Osteocyte (in vitro differentiated cells): ENCODE results near the gene CPT1A. TPM values are rescaled to one million over a fixed set of nuclear protein-coding genes. Genes with fewer than 3 reads are reported as not detected.

Source experiments
- DNase-seq: peaks from one replicate; pipeline ENCODE4 v3.0.0; 2021; ENCODE audit warnings: mixed read lengths; ENCODE audit not compliant: unreplicated experiment; ENCODE audit errors: extremely low spot score
- H3K27ac Mint-ChIP-seq: one replicate; pipeline ENCODE4 v1.8.0; 2021; ENCODE audit warnings: mild to moderate bottlenecking, mixed read lengths; ENCODE audit not compliant: unreplicated experiment
- H3K27me3 Mint-ChIP-seq: one replicate; pipeline ENCODE4 v1.8.0; 2021; ENCODE audit warnings: mixed read lengths; ENCODE audit not compliant: unreplicated experiment
- H3K36me3 Mint-ChIP-seq: one replicate; pipeline ENCODE4 v1.8.0; 2021; ENCODE audit warnings: mixed read lengths; ENCODE audit not compliant: unreplicated experiment
- H3K4me1 Mint-ChIP-seq: one replicate; pipeline ENCODE4 v1.8.0; 2021; ENCODE audit warnings: mixed read lengths; ENCODE audit not compliant: unreplicated experiment
- H3K4me3 Mint-ChIP-seq: one replicate; pipeline ENCODE4 v1.8.0; 2021; ENCODE audit warnings: mild to moderate bottlenecking, moderate library complexity, mixed read lengths; ENCODE audit not compliant: unreplicated experiment
- H3K9me3 Mint-ChIP-seq: one replicate; pipeline ENCODE4 v1.8.0; 2021; ENCODE audit warnings: mixed read lengths; ENCODE audit not compliant: unreplicated experiment
- total RNA-seq: library from RNA; stranded (reverse); gene quantifications from 2 replicates; pipeline ENCODE4 v1.2.1, GENCODE V29; 2021
- TF ChIP-seq, protein P1 (sequence below): fragments of 200-600 bp; sonication (generic); IDR thresholded peaks from 2 replicates; pipeline ENCODE4 v1.5.0; 2021; ENCODE audit warnings: antibody characterized with exemption, mild to moderate bottlenecking, moderate library complexity

The CPT1A gene
- total RNA-seq, 1 donor from 2014 or later = 109 TPM

- H3K9me3 Mint-ChIP-seq = no peaks in the 10 kb centered on the region
- H3K27ac Mint-ChIP-seq = no peak overlapping the region
- peaks cover 15% of the 10 kb centered on the region for H3K4me1 Mint-ChIP-seq
- TF ChIP-seq, protein P1, sequence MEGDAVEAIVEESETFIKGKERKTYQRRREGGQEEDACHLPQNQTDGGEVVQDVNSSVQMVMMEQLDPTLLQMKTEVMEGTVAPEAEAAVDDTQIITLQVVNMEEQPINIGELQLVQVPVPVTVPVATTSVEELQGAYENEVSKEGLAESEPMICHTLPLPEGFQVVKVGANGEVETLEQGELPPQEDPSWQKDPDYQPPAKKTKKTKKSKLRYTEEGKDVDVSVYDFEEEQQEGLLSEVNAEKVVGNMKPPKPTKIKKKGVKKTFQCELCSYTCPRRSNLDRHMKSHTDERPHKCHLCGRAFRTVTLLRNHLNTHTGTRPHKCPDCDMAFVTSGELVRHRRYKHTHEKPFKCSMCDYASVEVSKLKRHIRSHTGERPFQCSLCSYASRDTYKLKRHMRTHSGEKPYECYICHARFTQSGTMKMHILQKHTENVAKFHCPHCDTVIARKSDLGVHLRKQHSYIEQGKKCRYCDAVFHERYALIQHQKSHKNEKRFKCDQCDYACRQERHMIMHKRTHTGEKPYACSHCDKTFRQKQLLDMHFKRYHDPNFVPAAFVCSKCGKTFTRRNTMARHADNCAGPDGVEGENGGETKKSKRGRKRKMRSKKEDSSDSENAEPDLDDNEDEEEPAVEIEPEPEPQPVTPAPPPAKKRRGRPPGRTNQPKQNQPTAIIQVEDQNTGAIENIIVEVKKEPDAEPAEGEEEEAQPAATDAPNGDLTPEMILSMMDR = no peak
- H3K27me3 Mint-ChIP-seq = no peaks in the 10 kb centered on the region
- peaks cover 56% of the 10 kb centered on the region for H3K36me3 Mint-ChIP-seq
- no peak for DNase-seq
- H3K4me3 Mint-ChIP-seq = no peak overlapping the region
These were observed 74.0 kb downstream of the CPT1A start for GRCh38 chr11:68767672-68768071.

GRCh38 chr11:68766786-68767185, 74.9 kb downstream of the CPT1A start:
- Mint-ChIP-seq H3K27me3 (no peaks in the 10 kb centered on the region), H3K9me3 (no peaks in the 10 kb centered on the region), H3K36me3 (peaks cover 59% of the 10 kb centered on the region), H3K27ac (no peak overlapping the region), H3K4me1 (peaks cover 15% of the 10 kb centered on the region), H3K4me3 (no peak overlapping the region)
- no peak for DNase-seq
- TF ChIP-seq, protein P1 = no peak

DNA sequence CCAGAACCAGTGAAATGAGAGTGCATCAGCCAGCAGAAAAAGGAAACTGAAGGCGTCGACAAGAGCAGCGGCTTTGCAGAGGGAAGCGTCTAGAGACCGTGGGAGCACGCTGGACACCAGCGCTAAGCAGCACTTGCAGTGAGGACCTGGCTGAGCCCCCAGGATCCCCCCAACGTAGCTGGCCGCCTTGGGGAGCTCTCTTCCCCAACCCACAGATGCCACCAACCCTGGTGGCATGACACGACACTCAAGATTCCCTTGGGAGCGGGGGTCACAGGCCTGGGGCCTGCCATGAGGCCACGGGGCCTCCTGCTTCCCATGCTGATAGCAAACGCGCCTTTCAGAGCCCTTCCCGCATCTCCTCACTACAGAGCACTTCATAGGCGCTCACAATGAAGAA, 77.0 kb downstream of the CPT1A start:
- H3K4me3 Mint-ChIP-seq = no peak overlapping the region
- no peaks in the 10 kb centered on the region for H3K9me3 Mint-ChIP-seq
- DNase-seq = no peak
- no peak overlapping the region for H3K27ac Mint-ChIP-seq
- no peaks in the 10 kb centered on the region for H3K27me3 Mint-ChIP-seq
- peaks cover 52% of the 10 kb centered on the region for H3K36me3 Mint-ChIP-seq
- TF ChIP-seq, protein P1 = no peak
- H3K4me1 Mint-ChIP-seq = peaks cover 15% of the 10 kb centered on the region

DNA sequence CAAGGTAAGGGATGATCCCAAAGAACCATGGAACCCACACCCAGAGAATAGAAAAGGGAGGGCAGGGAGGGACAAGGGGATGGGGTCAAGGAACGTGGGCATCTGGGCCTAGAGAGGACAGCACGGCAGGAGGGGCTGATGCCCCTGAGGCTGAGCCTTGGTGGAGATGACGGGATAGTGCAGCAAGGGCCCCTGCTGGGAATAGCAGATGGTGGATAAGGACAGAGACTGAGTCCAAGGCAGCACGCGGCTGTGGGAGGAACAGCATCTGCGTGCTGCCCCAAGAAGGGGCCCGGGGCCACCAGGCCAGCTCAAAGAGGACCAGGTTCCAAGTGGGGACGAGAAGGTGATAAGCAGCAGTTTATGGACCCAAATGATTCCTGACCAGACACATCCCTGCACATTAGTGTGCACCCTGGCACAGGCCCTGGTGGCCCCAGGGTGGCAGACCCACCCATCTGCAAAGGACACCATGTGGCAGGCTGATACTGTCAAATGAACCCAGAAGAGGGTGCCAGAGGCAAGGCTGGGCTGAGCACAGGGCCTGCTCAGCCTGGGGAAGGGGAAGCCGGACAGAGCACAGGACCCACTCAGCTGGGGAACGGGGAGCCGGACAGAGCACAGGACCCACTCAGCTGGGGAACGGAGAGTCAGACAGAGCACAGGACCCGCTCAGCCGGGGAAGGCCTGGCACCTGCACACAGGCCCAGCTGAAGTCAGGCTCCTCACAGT, 77.6 kb downstream of the CPT1A start:
- TF ChIP-seq, protein P1 = peak; percentile 31
- Mint-ChIP-seq H3K27me3 (no peaks in the 10 kb centered on the region), H3K9me3 (no peaks in the 10 kb centered on the region), H3K4me1 (peaks cover 15% of the 10 kb centered on the region), H3K4me3 (no peak overlapping the region), H3K36me3 (peaks cover 54% of the 10 kb centered on the region), H3K27ac (no peak overlapping the region)
- DNase-seq = no peak

GRCh38 chr11:68763181-68763721, 78.5 kb downstream of the CPT1A start:
- Mint-ChIP-seq H3K27ac (no peak overlapping the region), H3K4me1 (peaks cover 15% of the 10 kb centered on the region), H3K4me3 (no peak overlapping the region), H3K27me3 (no peaks in the 10 kb centered on the region), H3K9me3 (no peaks in the 10 kb centered on the region), H3K36me3 (peaks cover 45% of the 10 kb centered on the region)
- DNase-seq = no peak
- TF ChIP-seq, protein P1 = no peak
